ENCODE measurements around the gene CHD6. TPM values are rescaled to one million over a fixed set of nuclear protein-coding genes. Genes with fewer than 3 reads are reported as not detected.

The CHD6 gene
- total and polyA plus RNA-seq, 8 donors = 27.7 to 68.6 (median 52.4) TPM

DNA sequence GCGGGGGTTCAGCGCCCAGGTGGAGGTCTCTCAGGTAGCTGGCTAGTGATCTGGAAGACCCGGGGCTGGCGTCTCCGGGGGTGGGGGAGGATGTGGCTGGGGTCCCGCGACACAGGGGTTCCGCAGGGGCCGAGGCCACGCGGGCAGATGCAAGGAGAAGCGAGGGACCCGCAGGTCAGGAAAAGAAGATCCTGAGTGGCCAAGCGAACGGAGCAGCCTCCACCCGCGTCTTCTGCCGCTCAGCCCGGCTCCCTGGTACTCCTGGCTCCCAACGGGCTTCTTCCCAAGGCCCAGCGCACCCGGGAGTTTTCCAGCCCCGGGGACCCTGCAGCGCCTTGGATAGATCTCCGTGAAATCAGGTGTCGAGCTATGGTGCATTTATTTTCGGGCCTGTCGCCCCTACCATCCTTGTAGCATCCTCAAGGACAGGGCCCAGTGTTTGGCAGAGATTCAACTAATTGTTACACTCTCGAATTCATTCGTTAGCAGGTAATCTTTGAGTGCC, 682 bp upstream of the CHD6 start:
- H3K27ac ChIP-seq = peak overlapping the region; percentile 22 to 50
- peak overlapping the region; percentile 55 to 68 for H3K4me3 ChIP-seq
- peaks cover 10 to 35% of the 10 kb centered on the region in 2 donors for H3K4me1 ChIP-seq
- DNase-seq = no peak
- no peaks in the 10 kb centered on the region for H3K9me3 ChIP-seq
- H3K27me3 ChIP-seq = no peaks in the 10 kb centered on the region
- H3K36me3 ChIP-seq = no peaks in the 10 kb centered on the region
- TF ChIP-seq, protein P1, sequence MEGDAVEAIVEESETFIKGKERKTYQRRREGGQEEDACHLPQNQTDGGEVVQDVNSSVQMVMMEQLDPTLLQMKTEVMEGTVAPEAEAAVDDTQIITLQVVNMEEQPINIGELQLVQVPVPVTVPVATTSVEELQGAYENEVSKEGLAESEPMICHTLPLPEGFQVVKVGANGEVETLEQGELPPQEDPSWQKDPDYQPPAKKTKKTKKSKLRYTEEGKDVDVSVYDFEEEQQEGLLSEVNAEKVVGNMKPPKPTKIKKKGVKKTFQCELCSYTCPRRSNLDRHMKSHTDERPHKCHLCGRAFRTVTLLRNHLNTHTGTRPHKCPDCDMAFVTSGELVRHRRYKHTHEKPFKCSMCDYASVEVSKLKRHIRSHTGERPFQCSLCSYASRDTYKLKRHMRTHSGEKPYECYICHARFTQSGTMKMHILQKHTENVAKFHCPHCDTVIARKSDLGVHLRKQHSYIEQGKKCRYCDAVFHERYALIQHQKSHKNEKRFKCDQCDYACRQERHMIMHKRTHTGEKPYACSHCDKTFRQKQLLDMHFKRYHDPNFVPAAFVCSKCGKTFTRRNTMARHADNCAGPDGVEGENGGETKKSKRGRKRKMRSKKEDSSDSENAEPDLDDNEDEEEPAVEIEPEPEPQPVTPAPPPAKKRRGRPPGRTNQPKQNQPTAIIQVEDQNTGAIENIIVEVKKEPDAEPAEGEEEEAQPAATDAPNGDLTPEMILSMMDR (IDR thresholded peaks at IDR 0.05) = no peak
- ATAC-seq = peak; percentile 4
- intact Hi-C loops (cut with DNase I) = no loop called here

DNA sequence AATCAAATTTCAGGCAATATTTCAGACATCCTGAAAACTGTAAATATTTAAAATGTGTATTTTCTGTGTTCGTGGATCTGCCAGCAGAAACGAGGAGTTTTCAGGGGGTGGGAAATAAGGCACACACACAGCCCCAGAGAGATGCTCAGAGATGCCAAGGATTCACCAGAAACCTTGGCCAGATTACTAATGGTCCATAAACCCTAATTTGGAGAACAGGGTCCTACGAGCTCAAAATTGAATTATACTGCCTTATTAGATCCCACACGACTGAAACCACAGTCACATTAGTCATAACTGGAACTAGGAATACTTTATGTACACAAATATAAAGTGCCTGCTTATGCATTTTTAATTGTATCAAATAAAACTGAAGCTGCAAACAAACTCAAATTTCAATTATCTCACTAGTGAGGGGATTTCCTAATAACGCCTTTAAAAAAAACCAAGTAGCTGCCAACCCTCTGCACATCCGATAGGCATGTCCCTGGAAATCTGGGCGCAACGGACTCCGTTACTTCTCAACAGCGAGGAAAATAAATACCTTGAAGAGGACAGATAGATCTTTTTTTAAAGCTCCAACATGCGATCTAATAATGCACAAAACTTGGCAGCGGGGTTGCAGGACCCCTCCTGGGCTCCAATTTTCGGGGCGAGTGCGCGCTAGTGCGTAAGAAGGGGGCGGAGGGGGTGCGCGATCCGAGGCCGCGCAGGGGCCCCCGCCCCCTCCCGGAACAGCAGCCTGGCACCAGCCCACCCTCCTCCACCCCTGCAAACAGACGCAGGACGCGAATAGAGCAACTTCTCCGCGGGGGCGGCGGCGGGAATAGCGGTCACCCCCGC, 897 bp downstream of the CHD6 start:
- peak overlapping the region in 1 of 2 donors; percentile 55 for H3K27ac ChIP-seq
- H3K36me3 ChIP-seq = no peaks in the 10 kb centered on the region
- peak overlapping the region; percentile 53 to 68 for H3K4me3 ChIP-seq
- intact Hi-C loops (cut with DNase I) = no loop called here
- H3K27me3 ChIP-seq = no peaks in the 10 kb centered on the region
- TF ChIP-seq, protein P1 (IDR thresholded peaks at IDR 0.05) = no peak
- DNase-seq (peak; percentile 37 to 77 (median 42)), ATAC-seq (peak; percentile 6)
- no peaks in the 10 kb centered on the region for H3K9me3 ChIP-seq
- peaks cover 10 to 35% of the 10 kb centered on the region in 2 donors for H3K4me1 ChIP-seq

DNA sequence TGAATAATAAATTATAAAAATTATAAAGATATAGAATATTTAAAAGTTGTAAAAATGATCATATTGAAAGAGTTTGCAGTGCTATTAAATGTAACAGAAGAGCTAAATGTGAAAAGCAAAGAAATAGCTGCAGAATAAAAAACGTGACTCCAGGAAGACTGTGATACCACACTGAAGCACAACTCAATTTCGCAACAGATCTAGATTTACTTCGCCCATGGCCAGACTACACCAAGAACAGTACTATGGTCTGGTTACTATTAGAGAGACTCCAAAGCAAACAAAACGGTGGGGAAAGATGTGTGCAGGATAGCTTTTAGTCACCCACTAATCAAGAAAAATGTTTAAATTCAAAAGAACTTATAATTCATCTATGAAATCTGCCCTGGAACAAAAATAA, 1.9 kb downstream of the CHD6 start:
- H3K9me3 ChIP-seq = no peaks in the 10 kb centered on the region
- TF ChIP-seq, protein P1 (IDR thresholded peaks at IDR 0.05) = no peak
- no peak for DNase-seq
- intact Hi-C loops (cut with DNase I) = no loop called here
- no peaks in the 10 kb centered on the region for H3K27me3 ChIP-seq
- no peak overlapping the region for H3K4me3 ChIP-seq
- H3K36me3 ChIP-seq = no peaks in the 10 kb centered on the region
- H3K27ac ChIP-seq = no peak overlapping the region
- ATAC-seq = no peak
- peaks cover 10 to 35% of the 10 kb centered on the region in 2 donors for H3K4me1 ChIP-seq

DNA sequence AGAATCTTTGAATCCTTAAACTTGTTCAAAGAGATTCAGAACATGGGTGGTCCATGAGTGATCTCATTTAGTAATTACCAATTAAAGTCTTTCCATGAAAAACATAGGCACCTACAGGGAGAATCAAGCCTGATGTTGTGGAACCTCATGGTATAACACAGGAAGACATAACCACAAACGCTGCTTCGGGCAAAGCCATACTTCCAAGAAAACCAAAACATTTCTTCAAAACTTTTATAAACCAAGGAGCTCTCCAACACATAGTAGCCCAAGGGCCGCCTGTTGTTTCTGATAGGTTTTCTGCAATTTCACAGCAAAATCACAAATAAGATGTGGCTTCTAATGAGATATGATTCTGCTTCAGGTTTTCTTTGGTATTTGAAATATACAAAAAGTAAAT, 2.5 kb downstream of the CHD6 start:
- Histone ChIP-seq H3K9me3 (no peaks in the 10 kb centered on the region), H3K27me3 (no peaks in the 10 kb centered on the region), H3K4me3 (no peak overlapping the region), H3K4me1 (peaks cover 10 to 35% of the 10 kb centered on the region in 2 donors), H3K27ac (no peak overlapping the region), H3K36me3 (no peaks in the 10 kb centered on the region)
- intact Hi-C loops (cut with DNase I) = no loop called here
- DNase-seq = no peak
- ATAC-seq = no peak
- TF ChIP-seq, protein P1 (IDR thresholded peaks at IDR 0.05) = no peak

DNA sequence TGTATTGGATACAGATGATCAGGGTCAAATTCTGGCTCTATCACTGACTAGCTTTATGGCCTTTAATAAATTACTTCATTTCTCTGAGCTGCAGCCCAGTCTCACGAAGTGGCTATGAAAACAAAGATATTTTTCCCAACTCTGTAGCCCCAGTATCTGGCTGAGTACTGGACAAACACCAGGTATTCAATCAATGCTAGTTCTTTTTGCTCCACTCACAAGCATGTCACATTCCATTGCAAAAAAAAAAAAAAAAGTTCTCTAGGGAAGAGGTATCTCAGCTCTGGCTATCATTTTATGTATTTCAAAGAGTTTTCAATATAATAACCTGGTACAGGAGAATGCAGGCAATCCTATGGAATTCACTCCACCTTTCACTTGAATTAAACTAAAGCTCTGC, 3.1 kb downstream of the CHD6 start:
- Histone ChIP-seq H3K9me3 (no peaks in the 10 kb centered on the region), H3K36me3 (no peaks in the 10 kb centered on the region), H3K27ac (no peak overlapping the region), H3K4me3 (no peak overlapping the region), H3K4me1 (peaks cover 10 to 35% of the 10 kb centered on the region in 2 donors), H3K27me3 (no peaks in the 10 kb centered on the region)
- TF ChIP-seq, protein P1 (IDR thresholded peaks at IDR 0.05) = no peak
- intact Hi-C loops (cut with DNase I) = no loop called here
- ATAC-seq (no peak), DNase-seq (no peak)
